Esophagus muscularis mucosa (tissue), 4 donors: ENCODE data around the gene PRDM15. TPM values are rescaled to one million over a fixed set of nuclear protein-coding genes. Genes with fewer than 3 reads are reported as not detected.

Experiments used
- DNase-seq: peaks from one replicate; pipeline ENCODE4 v3.0.0-alpha.2; 2017; ENCODE audit errors: extremely low spot score
- H3K27ac ChIP-seq, 4 donors: fragments of 200-600 bp; sonication (generic); replicated peaks in 1 of 4; 1 replicate in 3 of 4; 2 replicates in 1 of 4; pipeline ENCODE4 v1.5.1; 2016 to 2019; ENCODE audit warnings: mild to moderate bottlenecking in 1 of 4
- H3K27me3 ChIP-seq, 4 donors: fragments of 200-600 bp; sonication (generic); one replicate each; pipeline versions ENCODE4 v1.5.1 to v1.6.0; 2016 to 2019
- H3K36me3 ChIP-seq, 4 donors: fragments of 200-600 bp; sonication (generic); one replicate each; pipeline ENCODE4 v1.5.1; 2016 to 2019
- H3K4me1 ChIP-seq, 4 donors: fragments of 200-600 bp; sonication (generic); one replicate each; pipeline ENCODE4 v1.5.1; 2016 to 2019
- H3K4me3 ChIP-seq, 4 donors: fragments of 200-600 bp; sonication (generic); 1 replicate in 2 of 4; 2 replicates in 2 of 4; pipeline ENCODE4 v1.5.1; 2016 to 2019; ENCODE audit warnings: mild to moderate bottlenecking in 4 of 4, moderate library complexity in 1 of 4
- H3K9me3 ChIP-seq, 4 donors: fragments of 200-600 bp; sonication (generic); 1 replicate in 3 of 4; 2 replicates in 1 of 4; pipeline ENCODE4 v1.5.1; 2016 to 2019
- CTCF ChIP-seq, 3 experiments: fragments of 200-600 bp in 2 of 3; fragments of 450-650 bp in 1 of 3; sonication (generic) in 2 of 3; IDR thresholded peaks; one replicate each; pipeline ENCODE4 v1.5.1; 2017 to 2019; ENCODE audit warnings: antibody characterized with exemption in 3 of 3, mild to moderate bottlenecking in 2 of 3, moderate library complexity in 1 of 3
- EP300 ChIP-seq: sonication (generic); formaldehyde crosslinking; IDR thresholded peaks from one replicate; pipeline ENCODE4 v1.6.1; 2017; ENCODE audit warnings: antibody characterized with exemption
- POLR2A ChIP-seq: fragments of 450-650 bp; IDR thresholded peaks from one replicate; pipeline ENCODE4 v1.6.1; 2017; ENCODE audit warnings: antibody characterized with exemption, moderate library complexity, mild to moderate bottlenecking, low read depth
- POLR2AphosphoS5 ChIP-seq, 2 donors: sonication (generic); formaldehyde crosslinking; IDR thresholded peaks; one replicate each; pipeline ENCODE4 v1.6.1; 2017; ENCODE audit warnings: antibody characterized with exemption in 2 of 2
- WGBS: methylation state at CpG from one replicate; pipeline ENCODE4 v1.1.5; 2018; 5-methylcytosine and 5-hydroxymethylcytosine counted together
- intact Hi-C: fragments of 100-400 bp; cut with DNase I; formaldehyde crosslinking; loops from one replicate; pipeline ENCODE4 v1.15.1; 2023
- total RNA-seq, 4 donors: library from RNA; depleted of rRNA; stranded (reverse); fragments of >200 nt; gene quantifications; one replicate each; pipeline versions ENCODE4 v1.1.0 to v1.2.1, GENCODE V29; 2016

The PRDM15 gene
- total RNA-seq, 4 donors from 2014 or later: 5.0 to 6.3 (median 5.4) TPM

GRCh38 chr21:41755934-41756773 is 123.0 kb downstream of the PRDM15 start:
- Histone ChIP-seq H3K27me3 (peaks cover 0 to 49% (median 7%) of the 10 kb centered on the region in 4 donors), H3K4me1 (peaks cover 0 to 8% (median 4%) of the 10 kb centered on the region in 4 donors), H3K27ac (no peak overlapping the region), H3K4me3 (no peak overlapping the region), H3K36me3 (no peaks in the 10 kb centered on the region), H3K9me3 (no peaks in the 10 kb centered on the region)
- 96% methylated on average over 29 of the region's 33 CpGs for WGBS
- intact Hi-C loops: no loop called here
- TF ChIP-seq POLR2A (no peak), POLR2AphosphoS5 (IDR thresholded peaks at IDR 0.05) (no peak), CTCF (IDR thresholded peaks at IDR 0.05) (no peak), EP300 (no peak)
- DNase-seq: no peak

GRCh38 chr21:41755258-41755933 is 123.7 kb downstream of the PRDM15 start:
- 92% methylated on average over 21 of the region's 23 CpGs for WGBS
- Histone ChIP-seq H3K27me3 (peaks cover 0 to 49% (median 0%) of the 10 kb centered on the region in 4 donors), H3K4me1 (peaks cover 0 to under 1% (median 0%) of the 10 kb centered on the region in 4 donors), H3K9me3 (no peaks in the 10 kb centered on the region), H3K36me3 (no peaks in the 10 kb centered on the region), H3K27ac (no peak overlapping the region), H3K4me3 (no peak overlapping the region)
- intact Hi-C loops: no loop called here
- DNase-seq: no peak
- no peak for TF ChIP-seq CTCF (IDR thresholded peaks at IDR 0.05)
- no peak for TF ChIP-seq EP300
- TF ChIP-seq POLR2AphosphoS5 (IDR thresholded peaks at IDR 0.05): no peak
- no peak for TF ChIP-seq POLR2A

GRCh38 chr21:41754479-41754891 is 124.7 kb downstream of the PRDM15 start:
- 80% methylated on average over 6 of the region's 10 CpGs for WGBS
- intact Hi-C loops: no loop called here
- TF ChIP-seq CTCF (IDR thresholded peaks at IDR 0.05) (no peak), POLR2A (no peak), POLR2AphosphoS5 (IDR thresholded peaks at IDR 0.05) (no peak), EP300 (no peak)
- H3K27me3 ChIP-seq: peaks cover 0 to 46% (median 0%) of the 10 kb centered on the region in 4 donors
- no peak overlapping the region for H3K4me3 ChIP-seq
- no peaks in the 10 kb centered on the region for H3K9me3 ChIP-seq
- H3K4me1 ChIP-seq: no peaks in the 10 kb centered on the region
- H3K36me3 ChIP-seq: no peaks in the 10 kb centered on the region
- no peak overlapping the region for H3K27ac ChIP-seq
- no peak for DNase-seq

- H3K9me3 ChIP-seq: no peaks in the 10 kb centered on the region
- TF ChIP-seq CTCF (IDR thresholded peaks at IDR 0.05) (no peak), POLR2AphosphoS5 (IDR thresholded peaks at IDR 0.05) (no peak), POLR2A (no peak), EP300 (no peak)
- H3K36me3 ChIP-seq: no peaks in the 10 kb centered on the region
- H3K27me3 ChIP-seq: peaks cover 0 to 50% (median 0%) of the 10 kb centered on the region in 4 donors
- no peaks in the 10 kb centered on the region for H3K4me1 ChIP-seq
- no peak for DNase-seq
- 71% methylated on average over 16 of the region's 16 CpGs for WGBS
- H3K27ac ChIP-seq: no peak overlapping the region
- no peak overlapping the region for H3K4me3 ChIP-seq
- intact Hi-C loops: no loop called here
Observed at GRCh38 chr21:41753006-41753898, 125.9 kb downstream of the PRDM15 start.
